HEK293 (cell line): ENCODE data around the gene SCYGR3.

Experiments
- OVOL3 ChIP-seq: fragments of 450-650 bp; formaldehyde crosslinking; IDR thresholded peaks from 2 replicates; pipeline ENCODE4 v1.5.1; 2016; ENCODE audit warnings: missing biosample characterization, missing genetic modification characterization
- TRIM28 ChIP-seq: IDR thresholded peaks from 2 replicates; pipeline ENCODE4 v1.6.1; 2011; ENCODE audit warnings: low read length, control low read depth, borderline replicate concordance
- ZNF132 ChIP-seq: fragments of 450-650 bp; formaldehyde crosslinking; IDR thresholded peaks from 2 replicates; pipeline ENCODE4 v1.5.1; 2017; ENCODE audit warnings: missing biosample characterization, missing genetic modification characterization, borderline replicate concordance
- ZNF302 ChIP-seq: fragments of 450-650 bp; formaldehyde crosslinking; IDR thresholded peaks from 2 replicates; pipeline ENCODE4 v1.5.1; 2016; ENCODE audit warnings: missing biosample characterization, missing genetic modification characterization, low read depth
- ZNF501 ChIP-seq: fragments of 450-650 bp; formaldehyde crosslinking; IDR thresholded peaks from 2 replicates; pipeline ENCODE4 v1.5.1; 2016; ENCODE audit warnings: missing biosample characterization, missing genetic modification characterization
- ZNF660 ChIP-seq: fragments of 450-650 bp; IDR thresholded peaks from 2 replicates; pipeline ENCODE4 v1.5.1; 2018; ENCODE audit warnings: missing biosample characterization, mild to moderate bottlenecking, missing genetic modification characterization
- ZNF776 ChIP-seq: fragments of 450-650 bp; formaldehyde crosslinking; IDR thresholded peaks from 2 replicates; pipeline ENCODE4 v1.5.0; 2017; ENCODE audit warnings: missing biosample characterization, missing genetic modification characterization, borderline replicate concordance
- ZSCAN23 ChIP-seq: fragments of 450-650 bp; formaldehyde crosslinking; IDR thresholded peaks from 2 replicates; pipeline ENCODE4 v1.5.1; 2016; ENCODE audit warnings: missing biosample characterization, missing genetic modification characterization
- TF ChIP-seq, protein P1 (sequence below): fragments of 450-650 bp; formaldehyde crosslinking; IDR thresholded peaks from 2 replicates; pipeline ENCODE4 v1.5.1; 2016; ENCODE audit warnings: missing biosample characterization, missing genetic modification characterization
- TF ChIP-seq, protein P2 (sequence below): fragments of 450-650 bp; formaldehyde crosslinking; IDR thresholded peaks from 2 replicates; pipeline ENCODE4 v1.5.1; 2016; ENCODE audit warnings: missing biosample characterization, missing genetic modification characterization, borderline replicate concordance
- TF ChIP-seq, protein P3 (sequence below): fragments of 450-650 bp; formaldehyde crosslinking; IDR thresholded peaks from 2 replicates; pipeline ENCODE4 v1.5.1; 2016; ENCODE audit warnings: missing biosample characterization, missing genetic modification characterization, borderline replicate concordance

DNA sequence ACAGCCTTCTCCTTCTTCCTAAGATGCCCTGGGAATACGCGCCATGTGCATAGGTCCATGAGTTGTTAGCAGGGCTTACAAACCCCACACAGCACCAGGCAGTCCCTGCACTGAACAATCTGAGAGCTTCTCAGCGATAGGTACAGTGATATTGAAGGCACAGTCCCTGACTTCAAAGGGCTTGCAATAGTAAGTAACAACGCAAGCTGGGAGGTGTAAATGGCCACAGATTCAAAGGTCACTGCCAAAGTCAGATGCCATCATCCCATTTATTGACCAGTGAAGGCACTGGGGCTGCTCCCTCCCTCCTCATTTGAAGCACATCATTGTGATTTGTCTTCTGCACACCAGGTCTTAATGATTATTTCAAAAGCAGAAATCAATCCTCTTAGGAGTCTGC, 541 bp upstream of the SCYGR3 start:
- TF ChIP-seq, protein P1, sequence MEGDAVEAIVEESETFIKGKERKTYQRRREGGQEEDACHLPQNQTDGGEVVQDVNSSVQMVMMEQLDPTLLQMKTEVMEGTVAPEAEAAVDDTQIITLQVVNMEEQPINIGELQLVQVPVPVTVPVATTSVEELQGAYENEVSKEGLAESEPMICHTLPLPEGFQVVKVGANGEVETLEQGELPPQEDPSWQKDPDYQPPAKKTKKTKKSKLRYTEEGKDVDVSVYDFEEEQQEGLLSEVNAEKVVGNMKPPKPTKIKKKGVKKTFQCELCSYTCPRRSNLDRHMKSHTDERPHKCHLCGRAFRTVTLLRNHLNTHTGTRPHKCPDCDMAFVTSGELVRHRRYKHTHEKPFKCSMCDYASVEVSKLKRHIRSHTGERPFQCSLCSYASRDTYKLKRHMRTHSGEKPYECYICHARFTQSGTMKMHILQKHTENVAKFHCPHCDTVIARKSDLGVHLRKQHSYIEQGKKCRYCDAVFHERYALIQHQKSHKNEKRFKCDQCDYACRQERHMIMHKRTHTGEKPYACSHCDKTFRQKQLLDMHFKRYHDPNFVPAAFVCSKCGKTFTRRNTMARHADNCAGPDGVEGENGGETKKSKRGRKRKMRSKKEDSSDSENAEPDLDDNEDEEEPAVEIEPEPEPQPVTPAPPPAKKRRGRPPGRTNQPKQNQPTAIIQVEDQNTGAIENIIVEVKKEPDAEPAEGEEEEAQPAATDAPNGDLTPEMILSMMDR (tag by site-specific recombination) = no peak
- no peak for TF ChIP-seq OVOL3 (tag by site-specific recombination)
- TF ChIP-seq, protein P2, sequence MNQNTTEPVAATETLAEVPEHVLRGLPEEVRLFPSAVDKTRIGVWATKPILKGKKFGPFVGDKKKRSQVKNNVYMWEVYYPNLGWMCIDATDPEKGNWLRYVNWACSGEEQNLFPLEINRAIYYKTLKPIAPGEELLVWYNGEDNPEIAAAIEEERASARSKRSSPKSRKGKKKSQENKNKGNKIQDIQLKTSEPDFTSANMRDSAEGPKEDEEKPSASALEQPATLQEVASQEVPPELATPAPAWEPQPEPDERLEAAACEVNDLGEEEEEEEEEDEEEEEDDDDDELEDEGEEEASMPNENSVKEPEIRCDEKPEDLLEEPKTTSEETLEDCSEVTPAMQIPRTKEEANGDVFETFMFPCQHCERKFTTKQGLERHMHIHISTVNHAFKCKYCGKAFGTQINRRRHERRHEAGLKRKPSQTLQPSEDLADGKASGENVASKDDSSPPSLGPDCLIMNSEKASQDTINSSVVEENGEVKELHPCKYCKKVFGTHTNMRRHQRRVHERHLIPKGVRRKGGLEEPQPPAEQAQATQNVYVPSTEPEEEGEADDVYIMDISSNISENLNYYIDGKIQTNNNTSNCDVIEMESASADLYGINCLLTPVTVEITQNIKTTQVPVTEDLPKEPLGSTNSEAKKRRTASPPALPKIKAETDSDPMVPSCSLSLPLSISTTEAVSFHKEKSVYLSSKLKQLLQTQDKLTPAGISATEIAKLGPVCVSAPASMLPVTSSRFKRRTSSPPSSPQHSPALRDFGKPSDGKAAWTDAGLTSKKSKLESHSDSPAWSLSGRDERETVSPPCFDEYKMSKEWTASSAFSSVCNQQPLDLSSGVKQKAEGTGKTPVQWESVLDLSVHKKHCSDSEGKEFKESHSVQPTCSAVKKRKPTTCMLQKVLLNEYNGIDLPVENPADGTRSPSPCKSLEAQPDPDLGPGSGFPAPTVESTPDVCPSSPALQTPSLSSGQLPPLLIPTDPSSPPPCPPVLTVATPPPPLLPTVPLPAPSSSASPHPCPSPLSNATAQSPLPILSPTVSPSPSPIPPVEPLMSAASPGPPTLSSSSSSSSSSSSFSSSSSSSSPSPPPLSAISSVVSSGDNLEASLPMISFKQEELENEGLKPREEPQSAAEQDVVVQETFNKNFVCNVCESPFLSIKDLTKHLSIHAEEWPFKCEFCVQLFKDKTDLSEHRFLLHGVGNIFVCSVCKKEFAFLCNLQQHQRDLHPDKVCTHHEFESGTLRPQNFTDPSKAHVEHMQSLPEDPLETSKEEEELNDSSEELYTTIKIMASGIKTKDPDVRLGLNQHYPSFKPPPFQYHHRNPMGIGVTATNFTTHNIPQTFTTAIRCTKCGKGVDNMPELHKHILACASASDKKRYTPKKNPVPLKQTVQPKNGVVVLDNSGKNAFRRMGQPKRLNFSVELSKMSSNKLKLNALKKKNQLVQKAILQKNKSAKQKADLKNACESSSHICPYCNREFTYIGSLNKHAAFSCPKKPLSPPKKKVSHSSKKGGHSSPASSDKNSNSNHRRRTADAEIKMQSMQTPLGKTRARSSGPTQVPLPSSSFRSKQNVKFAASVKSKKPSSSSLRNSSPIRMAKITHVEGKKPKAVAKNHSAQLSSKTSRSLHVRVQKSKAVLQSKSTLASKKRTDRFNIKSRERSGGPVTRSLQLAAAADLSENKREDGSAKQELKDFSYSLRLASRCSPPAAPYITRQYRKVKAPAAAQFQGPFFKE (tag by site-specific recombination) = no peak
- no peak for TF ChIP-seq ZNF776
- no peak for TF ChIP-seq ZNF501
- no peak for TF ChIP-seq ZNF302
- no peak for TF ChIP-seq TRIM28
- no peak for TF ChIP-seq ZNF132 (tag by site-specific recombination)
- TF ChIP-seq ZSCAN23 (tag by site-specific recombination) = no peak
- TF ChIP-seq, protein P3, sequence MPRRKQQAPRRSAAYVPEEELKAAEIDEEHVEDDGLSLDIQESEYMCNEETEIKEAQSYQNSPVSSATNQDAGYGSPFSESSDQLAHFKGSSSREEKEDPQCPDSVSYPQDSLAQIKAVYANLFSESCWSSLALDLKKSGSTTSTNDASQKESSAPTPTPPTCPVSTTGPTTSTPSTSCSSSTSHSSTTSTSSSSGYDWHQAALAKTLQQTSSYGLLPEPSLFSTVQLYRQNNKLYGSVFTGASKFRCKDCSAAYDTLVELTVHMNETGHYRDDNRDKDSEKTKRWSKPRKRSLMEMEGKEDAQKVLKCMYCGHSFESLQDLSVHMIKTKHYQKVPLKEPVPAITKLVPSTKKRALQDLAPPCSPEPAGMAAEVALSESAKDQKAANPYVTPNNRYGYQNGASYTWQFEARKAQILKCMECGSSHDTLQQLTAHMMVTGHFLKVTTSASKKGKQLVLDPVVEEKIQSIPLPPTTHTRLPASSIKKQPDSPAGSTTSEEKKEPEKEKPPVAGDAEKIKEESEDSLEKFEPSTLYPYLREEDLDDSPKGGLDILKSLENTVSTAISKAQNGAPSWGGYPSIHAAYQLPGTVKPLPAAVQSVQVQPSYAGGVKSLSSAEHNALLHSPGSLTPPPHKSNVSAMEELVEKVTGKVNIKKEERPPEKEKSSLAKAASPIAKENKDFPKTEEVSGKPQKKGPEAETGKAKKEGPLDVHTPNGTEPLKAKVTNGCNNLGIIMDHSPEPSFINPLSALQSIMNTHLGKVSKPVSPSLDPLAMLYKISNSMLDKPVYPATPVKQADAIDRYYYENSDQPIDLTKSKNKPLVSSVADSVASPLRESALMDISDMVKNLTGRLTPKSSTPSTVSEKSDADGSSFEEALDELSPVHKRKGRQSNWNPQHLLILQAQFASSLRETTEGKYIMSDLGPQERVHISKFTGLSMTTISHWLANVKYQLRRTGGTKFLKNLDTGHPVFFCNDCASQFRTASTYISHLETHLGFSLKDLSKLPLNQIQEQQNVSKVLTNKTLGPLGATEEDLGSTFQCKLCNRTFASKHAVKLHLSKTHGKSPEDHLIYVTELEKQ (tag by site-specific recombination) = no peak
- TF ChIP-seq ZNF660 (tag by site-specific recombination) = no peak
